GM19099 (cell line): Measurements from ENCODE around the gene OSCP1.

Experiments used
- POLR2A ChIP-seq: IDR thresholded peaks from 3 replicates; pipeline ENCODE4 v1.6.1; 2011; ENCODE audit warnings: low read depth; ENCODE audit not compliant: insufficient read length; ENCODE audit errors: extremely low read depth

Gene OSCP1

DNA sequence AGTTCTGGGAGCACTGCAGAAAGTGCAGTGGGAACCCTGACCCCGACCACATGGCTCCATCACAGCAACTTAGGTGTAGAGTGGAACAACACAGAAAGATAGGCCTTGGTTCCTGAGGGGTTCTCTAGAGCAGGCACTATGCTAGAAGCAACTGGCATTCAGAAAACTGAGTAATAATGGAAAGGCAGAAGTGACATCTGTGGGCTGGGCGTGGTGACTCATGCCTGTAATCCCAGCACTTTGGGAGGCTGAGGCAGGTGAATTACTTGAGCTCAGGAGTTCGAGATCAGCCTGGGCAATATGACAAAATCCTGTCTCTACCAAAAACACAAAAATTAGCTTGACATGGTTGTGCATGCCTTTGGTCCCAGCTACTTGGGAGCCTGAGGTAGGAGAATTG lies 8.7 kb upstream of the OSCP1 start:
- TF ChIP-seq POLR2A, result no peak

DNA sequence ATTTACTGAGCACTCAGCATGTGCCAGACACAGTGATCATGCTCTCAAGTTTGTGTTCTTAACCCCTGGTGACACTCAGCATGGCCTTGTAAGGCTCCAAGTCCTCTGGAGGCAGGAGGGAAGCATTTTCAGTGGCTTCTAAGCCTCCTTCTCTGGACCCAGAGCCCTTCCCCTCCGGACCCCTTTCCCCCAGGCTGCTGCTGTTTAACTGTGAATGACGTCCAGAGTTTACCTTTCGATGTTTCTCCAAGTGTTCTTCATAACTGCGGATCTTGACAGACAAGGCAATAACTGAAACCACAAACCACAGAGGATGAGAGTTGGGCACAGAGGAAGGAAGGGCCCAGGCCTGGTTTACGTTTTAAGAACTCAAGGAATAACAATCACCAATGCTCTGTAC lies 7.4 kb upstream of the OSCP1 start:
- no peak for TF ChIP-seq POLR2A

DNA sequence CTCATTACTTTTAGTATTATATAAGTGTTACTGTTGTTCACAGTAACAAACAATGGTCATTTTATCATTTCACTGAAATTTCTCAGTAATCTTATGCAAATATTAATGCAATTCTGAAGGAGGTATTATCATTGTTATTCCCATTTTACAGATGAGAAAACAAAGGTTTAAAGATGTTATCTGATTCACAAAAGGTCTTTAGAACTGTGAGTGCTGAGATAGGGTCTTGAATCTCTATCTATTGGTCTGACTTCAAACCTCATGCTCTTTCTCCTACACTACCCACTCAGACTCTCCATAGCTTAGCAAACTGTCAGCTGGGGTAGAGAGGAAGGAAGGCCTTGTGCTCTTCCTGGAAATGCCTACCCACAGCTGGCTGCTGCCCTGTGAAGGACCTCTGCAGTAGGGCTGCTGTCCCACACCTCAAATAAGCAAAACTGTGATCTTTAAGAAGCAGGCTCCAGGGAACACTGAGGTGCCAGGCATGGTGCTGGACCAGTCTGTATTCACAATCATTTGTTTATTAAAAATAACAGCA lies 6.2 kb upstream of the OSCP1 start:
- no peak for TF ChIP-seq POLR2A

DNA sequence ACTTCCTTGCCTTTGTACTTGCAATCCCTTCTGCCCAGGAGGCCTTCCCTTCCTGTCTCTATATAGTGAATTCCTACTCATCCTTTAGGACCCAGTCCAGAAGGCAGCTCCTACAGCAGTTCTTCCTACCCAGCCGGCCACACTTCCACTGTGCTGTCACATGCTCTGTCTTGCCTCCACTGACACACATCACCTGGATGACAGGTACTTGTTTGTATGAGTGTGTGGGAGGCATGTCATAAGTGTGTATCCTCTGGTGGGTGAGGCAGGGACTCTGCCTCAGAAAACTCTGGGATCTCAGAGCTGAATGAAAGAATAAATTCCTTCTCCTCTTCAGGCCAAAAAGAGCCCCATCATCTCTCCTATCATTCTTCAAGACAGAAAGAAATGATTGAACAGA lies 5.1 kb upstream of the OSCP1 start:
- TF ChIP-seq POLR2A, result no peak

DNA sequence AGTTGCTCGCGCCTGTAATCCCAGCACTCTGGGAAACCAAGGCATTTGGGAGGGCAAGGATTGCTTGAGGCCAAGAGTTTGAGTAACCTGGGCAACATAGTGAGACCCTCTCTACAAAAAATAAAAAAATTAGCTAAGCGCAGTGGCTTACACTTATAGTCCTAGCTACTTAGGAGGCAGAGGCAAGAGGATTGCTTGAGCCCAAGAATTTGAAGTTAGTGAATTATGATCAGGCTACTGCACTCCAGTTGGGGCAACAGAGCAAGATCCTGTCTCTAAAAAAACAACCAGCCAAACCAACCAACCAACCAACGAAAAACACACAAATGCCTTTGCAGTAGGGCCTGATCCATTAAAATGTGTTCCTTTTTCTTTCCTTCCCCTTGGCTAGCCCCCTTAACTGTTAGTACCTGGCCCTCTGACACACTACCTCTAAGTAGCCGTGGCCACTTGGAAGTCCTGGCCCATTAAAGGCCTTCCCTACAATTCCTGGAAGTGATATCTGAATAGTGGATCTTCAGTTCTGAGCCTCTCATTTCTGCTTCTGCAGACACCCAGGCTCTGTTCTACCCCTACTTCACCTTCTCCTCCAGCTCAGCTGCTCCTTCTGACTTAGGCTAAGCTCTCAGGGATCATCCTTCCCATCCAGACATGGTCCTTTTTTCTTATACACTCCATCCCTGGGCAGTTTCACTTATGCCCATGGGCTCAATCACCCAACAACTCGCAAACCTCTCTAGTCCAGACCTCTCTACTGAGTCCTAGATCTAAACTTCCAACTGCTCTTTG lies 3.5 kb upstream of the OSCP1 start:
- TF ChIP-seq POLR2A, result no peak

DNA sequence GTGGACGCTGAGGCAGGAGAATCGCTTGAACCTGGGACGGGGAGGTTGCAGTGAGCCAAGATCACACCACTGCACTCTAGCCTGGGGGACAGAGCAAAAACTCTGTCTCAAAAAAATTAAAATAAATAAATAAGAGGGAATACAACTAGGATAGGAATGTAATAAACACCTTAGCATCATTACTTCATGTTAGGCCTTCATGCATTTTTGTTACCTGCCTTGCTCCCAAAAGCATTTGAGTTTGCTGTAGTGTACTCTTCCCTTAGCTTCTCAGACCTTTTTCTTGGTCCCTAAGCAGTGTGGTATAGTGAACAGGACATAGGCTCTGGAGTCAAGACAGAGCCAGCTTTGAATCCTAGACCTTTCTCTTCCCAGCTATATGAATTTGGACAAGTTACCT lies 2.8 kb upstream of the OSCP1 start:
- no peak for TF ChIP-seq POLR2A

DNA sequence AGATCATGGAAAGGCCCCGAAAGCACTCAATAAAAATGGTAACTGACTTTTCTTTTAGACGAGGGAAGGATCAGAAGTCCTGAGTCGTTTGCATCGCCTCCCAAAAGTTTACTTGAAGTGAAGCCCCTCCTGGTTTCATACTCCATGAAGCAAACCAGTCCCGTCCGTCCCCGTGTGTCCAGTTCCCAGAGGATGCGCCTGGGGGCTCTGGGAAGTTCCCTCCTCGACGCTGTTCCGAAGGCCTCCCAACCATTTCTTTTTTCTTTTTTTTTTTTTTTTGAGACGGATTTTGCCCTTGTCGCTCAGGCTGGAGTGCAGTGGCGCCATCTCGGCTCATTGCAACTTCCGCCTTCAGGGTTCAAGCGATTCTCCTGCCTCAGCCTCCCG lies 661 bp upstream of the OSCP1 start:
- TF ChIP-seq POLR2A, result no peak

DNA sequence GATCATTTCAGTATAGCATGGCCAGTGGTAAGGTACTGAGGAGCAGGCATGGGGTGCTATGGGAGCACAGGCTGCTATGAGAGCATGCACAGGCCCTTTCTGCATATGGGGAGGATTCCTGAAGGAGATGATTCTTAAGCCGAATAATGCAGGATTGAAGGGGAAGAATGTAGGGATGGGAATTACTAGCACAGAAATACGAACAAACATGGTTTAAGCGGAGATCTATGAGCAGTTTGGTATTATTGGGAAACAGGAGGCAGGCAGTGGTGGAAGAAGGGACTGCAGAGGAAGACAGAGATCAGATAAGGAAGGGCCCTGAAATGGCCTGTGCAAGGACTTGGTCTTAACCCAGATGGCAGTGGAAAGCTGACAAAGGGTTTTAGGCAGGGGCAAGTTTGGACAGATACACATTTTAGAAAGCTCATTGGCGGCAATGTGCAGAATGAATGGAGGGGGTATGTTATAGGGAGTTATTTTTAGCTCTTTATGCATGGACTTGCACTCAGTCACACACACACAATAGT lies 1.7 kb downstream of the OSCP1 start:
- TF ChIP-seq POLR2A, result no peak

DNA sequence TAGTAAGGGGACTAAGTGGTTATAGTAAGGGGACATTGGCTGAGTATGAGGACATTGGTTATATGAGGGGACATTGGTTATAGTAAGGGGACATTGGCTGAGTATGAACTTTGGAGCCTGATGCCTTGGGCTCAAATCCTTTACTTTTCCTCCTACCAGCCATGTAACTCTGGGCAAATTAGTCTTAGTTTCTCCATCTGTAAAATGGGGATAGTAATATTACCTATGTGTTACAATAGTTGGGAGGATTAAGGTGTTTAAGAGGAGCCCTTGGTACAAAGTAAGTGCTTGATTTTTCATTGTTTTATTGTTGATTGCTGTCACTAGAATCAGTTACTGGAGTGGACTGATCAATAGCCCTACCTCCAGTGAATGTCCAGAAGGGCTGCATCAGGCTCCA lies 2.8 kb downstream of the OSCP1 start:
- no peak for TF ChIP-seq POLR2A

DNA sequence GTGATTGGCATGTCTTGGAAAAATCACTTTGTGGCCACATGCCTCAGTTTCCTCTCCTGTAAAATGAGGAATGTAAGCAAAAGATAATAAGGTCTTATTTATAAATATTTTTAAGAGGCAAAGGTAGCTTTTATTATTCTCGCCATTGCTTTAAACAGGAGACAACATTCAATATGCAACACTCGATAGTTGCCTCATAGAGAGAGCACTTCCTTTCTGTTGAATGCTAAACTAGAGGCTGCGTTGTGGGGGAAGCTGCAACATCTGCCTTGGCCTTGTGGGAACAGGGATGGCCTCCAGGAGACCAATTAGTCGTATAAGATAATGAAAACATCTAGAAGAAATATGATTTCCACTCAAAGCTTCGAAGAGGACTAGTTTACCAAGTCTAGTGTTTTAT lies 3.5 kb downstream of the OSCP1 start:
- no peak for TF ChIP-seq POLR2A

DNA sequence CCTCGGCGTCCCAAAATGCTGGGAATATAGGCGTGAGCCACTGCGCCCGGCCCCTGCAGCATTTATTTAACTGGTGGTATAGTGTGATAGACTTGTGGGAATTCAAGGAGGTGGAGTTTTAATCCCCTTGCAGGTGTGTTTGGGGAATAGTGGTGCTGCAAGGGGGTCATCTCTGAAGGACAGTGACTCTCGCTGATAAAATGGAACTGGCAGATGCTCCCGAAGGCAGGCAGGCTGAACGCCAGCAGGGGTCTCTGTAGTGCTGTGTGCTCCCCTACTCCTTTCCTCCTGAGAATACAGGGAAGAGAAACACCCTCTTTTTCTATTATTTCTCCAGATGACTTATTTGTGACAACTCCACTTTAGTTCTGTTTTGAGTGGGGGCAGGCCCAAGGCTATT lies 4.0 kb downstream of the OSCP1 start:
- TF ChIP-seq POLR2A, result no peak

DNA sequence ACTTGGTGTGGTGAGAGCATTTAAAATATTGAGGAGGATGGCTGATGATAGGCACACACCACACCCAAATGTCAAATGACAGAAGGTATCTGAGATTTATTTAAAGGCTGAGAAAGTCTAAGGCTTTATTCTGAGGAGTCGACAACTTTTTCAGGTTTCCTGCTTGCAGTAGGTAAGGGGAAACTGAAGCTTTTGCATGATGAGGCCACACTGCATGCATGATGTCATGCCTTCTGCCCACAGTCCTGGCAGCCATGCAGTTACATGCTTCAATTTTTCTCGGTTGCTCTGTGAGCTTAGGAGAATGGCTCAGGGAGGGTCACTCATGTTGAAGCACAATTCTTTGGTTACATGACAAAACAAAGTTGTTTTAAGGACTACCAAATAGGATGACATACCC lies 7.0 kb downstream of the OSCP1 start:
- no peak for TF ChIP-seq POLR2A

DNA sequence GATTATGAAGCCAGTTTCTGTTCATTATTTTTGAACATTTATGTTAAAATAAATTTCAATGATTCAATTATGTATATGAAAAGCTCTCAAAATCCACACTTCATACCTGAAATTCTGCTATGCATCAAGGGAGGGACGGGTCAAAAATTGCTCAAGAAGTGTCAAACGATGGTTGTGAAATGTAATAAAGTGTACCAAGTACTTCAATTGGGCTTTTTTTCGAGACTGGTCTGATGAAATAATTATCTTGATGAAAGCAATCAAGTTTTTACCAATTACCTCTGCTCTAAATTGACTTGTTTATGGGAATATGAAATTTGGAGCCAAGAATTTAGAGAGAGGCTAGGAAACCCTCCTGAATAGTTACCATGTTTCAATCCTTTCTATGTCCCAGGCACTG lies 7.9 kb downstream of the OSCP1 start:
- TF ChIP-seq POLR2A, result no peak

DNA sequence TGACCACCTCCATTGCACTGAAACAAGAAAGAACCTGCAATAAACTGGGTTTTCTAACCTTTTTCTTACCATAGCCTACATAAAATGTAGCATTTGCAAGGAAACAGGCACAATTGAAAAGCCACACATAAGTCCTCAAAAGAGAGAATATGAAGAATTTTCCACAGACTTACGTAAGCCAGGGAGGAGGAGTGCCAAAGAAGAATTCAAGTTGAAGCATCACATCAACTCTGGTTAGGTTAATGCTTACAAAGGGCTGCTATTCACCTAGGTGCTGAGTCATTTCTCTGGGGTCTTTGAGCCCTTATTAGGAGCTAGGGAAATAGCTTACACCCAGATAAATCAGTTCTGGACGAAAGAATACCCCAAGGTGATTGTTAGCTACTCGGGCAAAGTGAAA lies 9.6 kb downstream of the OSCP1 start:
- no peak for TF ChIP-seq POLR2A

DNA sequence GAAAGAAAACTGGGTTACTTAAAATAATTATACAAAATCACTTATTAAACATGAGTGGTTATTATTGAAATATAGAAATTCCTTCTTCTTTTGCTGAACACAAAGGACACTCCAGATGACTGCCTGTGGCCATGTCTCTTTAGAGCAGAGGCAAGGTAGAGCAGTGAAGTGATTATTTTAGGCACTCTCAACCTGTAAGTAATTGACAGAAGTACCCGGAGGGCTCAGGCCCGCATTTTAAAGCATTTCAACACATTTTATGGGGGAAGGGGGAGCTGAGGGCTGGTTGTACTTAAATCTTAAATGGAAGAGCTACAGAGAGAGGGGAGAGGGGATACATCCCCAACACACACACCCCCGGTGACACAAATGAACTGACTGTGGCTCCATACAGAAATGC lies 10.2 kb downstream of the OSCP1 start:
- no peak for TF ChIP-seq POLR2A

DNA sequence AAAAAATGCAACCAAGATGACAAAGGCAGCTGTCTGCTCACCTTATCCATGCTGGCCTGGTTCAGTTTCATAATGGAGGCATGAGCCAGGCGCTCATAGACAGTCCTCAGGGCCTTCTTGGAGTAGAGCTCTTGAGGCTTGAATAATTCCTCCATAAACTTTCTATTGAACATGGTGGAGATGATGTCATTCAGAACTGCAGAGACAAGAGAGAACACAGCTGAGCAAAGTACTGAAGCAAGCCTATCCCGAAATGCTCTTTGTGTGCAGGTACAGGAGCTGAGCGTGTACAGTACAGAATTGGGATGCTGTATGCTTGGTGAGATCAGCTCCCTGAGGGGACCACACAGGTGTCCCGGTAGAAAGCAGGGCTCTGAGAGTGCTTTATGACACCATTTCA lies 11.5 kb downstream of the OSCP1 start:
- no peak for TF ChIP-seq POLR2A

DNA sequence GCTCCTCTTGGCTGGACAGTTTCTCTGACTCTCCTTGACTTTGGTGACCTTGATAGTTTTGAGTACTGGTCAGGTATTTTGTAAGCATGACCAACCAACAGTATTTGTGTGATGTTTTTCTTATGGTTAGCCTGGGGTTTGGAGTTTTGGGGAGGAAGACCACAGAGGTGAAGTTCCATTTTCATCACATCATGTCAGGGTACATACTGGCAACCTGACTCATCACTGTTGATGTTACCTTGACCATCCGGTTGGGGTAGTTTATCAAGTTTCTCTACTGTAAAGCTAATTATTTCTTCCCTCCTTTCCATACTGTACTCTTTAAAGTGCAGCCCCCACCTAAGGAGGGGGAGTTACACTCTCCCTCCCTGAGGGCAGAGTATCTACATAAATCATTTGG lies 13.4 kb downstream of the OSCP1 start:
- TF ChIP-seq POLR2A, result no peak
